Ishikawa (cell line): Measurements from ENCODE around the gene AACS.

Experiments used
- CEBPB ChIP-seq: IDR thresholded peaks from 2 replicates; pipeline ENCODE4 v1.6.1; 2012
- CREB1 ChIP-seq: IDR thresholded peaks from 2 replicates; pipeline ENCODE4 v1.6.1; 2012; ENCODE audit warnings: low read depth
- EGR1 ChIP-seq: IDR thresholded peaks from 2 replicates; pipeline ENCODE4 v1.6.1; 2012
- EP300 ChIP-seq: IDR thresholded peaks from 2 replicates; pipeline ENCODE4 v1.6.1; 2012; ENCODE audit warnings: borderline replicate concordance
- FOXM1 ChIP-seq: IDR thresholded peaks from 2 replicates; pipeline ENCODE4 v1.6.1; 2012; ENCODE audit warnings: low read depth, borderline replicate concordance
- MAX ChIP-seq: IDR thresholded peaks from 2 replicates; pipeline ENCODE4 v1.6.1; 2012
- NFIC ChIP-seq: IDR thresholded peaks from 2 replicates; pipeline ENCODE4 v1.6.1; 2012
- RAD21 ChIP-seq: IDR thresholded peaks from 2 replicates; pipeline ENCODE4 v1.6.1; 2012; ENCODE audit warnings: low read depth
- TAF1 ChIP-seq: IDR thresholded peaks from 2 replicates; pipeline ENCODE4 v1.6.1; 2012; ENCODE audit warnings: low read depth, mild to moderate bottlenecking
- TCF12 ChIP-seq: IDR thresholded peaks from 2 replicates; pipeline ENCODE4 v1.6.1; 2012; ENCODE audit warnings: low read depth
- TEAD4 ChIP-seq: IDR thresholded peaks from 2 replicates; pipeline ENCODE4 v1.6.1; 2012
- YY1 ChIP-seq: IDR thresholded peaks from 2 replicates; pipeline ENCODE4 v1.6.1; 2012; ENCODE audit warnings: low read depth
- ZBTB7A ChIP-seq: IDR thresholded peaks from 2 replicates; pipeline ENCODE4 v1.6.1; 2012; ENCODE audit warnings: low read depth
- TF ChIP-seq, protein P1 (sequence below): IDR thresholded peaks from 2 replicates; pipeline ENCODE4 v1.6.1; 2012
- TF ChIP-seq, protein P2 (sequence below): IDR thresholded peaks from 2 replicates; pipeline ENCODE4 v1.6.1; 2012; ENCODE audit warnings: low read depth, mild to moderate bottlenecking

AACS gene

DNA sequence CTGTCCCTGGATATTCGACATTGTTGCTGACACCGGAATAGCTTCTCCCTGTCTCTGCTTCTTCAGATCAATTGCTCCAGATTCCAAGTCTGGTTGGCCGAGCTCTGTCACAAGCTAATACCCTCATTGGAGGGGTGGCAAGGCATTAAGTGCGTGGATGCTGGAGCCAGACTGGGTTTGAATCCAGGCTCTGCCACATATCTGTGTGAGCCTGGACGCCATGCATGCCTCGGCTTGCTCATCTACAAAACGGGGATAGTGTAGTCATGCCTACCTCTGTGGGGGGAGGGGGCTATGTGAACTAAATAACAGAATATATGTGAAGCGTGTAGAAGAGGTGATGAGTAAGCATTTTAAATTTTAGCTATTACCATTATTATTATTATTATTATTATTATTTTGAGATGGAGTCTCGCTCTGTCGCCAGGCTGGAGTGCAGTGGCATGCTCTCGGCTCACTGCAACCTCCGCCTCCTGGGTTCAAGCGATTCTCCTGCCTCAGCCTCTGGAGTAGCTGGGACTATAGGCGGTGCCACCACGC, 97.3 kb downstream of the AACS start:
- no peak for TF ChIP-seq TAF1
- no peak for TF ChIP-seq EP300
- no peak for TF ChIP-seq NFIC
- no peak for TF ChIP-seq CEBPB

DNA sequence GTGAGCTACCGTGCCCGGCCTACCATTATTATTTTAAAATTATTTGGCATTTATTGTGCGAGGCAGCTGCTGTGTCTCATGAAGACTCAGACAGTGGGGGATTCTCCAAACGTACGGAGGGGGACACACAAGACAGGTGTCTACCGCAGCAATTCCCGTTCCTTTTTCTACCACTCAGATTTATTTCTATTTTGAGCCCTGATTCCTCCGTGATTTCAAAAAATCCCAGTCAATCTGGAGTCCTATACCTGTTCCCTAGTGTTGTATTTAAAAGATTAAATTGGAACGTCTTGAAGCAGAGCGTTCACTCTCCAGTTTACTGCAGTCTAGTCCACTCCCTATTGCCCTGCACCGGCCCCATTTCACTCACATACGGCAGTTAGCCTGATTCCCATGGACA, 97.9 kb downstream of the AACS start:
- TF ChIP-seq CEBPB (no peak), TAF1 (no peak), MAX (no peak), CREB1 (no peak), FOXM1 (no peak), RAD21 (no peak), NFIC (no peak), TEAD4 (no peak), EGR1 (no peak), ZBTB7A (no peak), TCF12 (no peak), EP300 (no peak), YY1 (no peak)
- TF ChIP-seq, protein P1, sequence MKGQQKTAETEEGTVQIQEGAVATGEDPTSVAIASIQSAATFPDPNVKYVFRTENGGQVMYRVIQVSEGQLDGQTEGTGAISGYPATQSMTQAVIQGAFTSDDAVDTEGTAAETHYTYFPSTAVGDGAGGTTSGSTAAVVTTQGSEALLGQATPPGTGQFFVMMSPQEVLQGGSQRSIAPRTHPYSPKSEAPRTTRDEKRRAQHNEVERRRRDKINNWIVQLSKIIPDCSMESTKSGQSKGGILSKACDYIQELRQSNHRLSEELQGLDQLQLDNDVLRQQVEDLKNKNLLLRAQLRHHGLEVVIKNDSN: no peak
- TF ChIP-seq, protein P2, sequence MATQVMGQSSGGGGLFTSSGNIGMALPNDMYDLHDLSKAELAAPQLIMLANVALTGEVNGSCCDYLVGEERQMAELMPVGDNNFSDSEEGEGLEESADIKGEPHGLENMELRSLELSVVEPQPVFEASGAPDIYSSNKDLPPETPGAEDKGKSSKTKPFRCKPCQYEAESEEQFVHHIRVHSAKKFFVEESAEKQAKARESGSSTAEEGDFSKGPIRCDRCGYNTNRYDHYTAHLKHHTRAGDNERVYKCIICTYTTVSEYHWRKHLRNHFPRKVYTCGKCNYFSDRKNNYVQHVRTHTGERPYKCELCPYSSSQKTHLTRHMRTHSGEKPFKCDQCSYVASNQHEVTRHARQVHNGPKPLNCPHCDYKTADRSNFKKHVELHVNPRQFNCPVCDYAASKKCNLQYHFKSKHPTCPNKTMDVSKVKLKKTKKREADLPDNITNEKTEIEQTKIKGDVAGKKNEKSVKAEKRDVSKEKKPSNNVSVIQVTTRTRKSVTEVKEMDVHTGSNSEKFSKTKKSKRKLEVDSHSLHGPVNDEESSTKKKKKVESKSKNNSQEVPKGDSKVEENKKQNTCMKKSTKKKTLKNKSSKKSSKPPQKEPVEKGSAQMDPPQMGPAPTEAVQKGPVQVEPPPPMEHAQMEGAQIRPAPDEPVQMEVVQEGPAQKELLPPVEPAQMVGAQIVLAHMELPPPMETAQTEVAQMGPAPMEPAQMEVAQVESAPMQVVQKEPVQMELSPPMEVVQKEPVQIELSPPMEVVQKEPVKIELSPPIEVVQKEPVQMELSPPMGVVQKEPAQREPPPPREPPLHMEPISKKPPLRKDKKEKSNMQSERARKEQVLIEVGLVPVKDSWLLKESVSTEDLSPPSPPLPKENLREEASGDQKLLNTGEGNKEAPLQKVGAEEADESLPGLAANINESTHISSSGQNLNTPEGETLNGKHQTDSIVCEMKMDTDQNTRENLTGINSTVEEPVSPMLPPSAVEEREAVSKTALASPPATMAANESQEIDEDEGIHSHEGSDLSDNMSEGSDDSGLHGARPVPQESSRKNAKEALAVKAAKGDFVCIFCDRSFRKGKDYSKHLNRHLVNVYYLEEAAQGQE: no peak

DNA sequence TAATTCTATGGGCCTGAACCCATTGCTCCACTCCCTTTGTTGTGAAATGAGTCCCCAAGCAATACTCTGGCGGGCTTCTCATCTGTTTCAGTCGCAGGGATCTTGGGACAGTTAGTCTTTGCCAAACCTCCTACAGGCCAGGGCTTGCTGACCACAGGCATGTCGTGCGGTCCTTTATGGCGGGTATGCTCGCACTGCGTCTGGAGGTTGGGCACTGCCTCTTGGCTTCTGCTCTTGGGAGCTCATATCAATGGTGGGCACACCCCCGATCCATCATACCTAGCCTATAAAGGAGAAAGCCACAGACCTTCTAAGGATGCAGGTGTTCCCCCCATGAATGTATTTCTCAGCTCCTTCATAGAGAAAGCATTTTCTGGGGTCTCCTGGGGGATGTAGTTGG, 99.3 kb downstream of the AACS start:
- no peak for TF ChIP-seq NFIC
- TF ChIP-seq, protein P2: no peak
- TF ChIP-seq TCF12: no peak
- TF ChIP-seq CREB1: no peak
- TF ChIP-seq TAF1: no peak
- TF ChIP-seq, protein P1: no peak
- TF ChIP-seq EGR1: no peak
- TF ChIP-seq EP300: no peak
- TF ChIP-seq YY1: no peak

DNA sequence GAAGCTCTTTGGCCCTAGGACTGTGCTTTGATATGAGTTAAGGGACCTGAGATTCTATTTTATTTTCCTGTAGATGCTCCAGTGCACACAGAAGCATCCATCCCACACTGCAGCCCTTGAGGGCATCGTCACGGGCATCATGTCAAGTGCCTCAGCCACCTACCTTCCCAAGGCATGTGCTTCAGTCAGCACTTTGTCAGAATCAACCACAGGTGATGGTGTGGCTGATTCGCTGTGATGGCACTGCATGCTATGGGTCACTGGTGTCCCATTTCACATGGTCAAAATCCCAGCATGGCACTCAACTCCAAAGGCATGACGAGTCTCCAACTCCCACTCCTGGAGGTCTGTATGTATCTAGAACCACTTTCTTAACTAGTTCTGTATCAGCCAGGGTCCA, 100.8 kb downstream of the AACS start:
- TF ChIP-seq ZBTB7A (no peak), TAF1 (no peak), EGR1 (no peak), TEAD4 (no peak), MAX (no peak), CEBPB (no peak), NFIC (no peak), EP300 (no peak), YY1 (no peak), CREB1 (no peak), RAD21 (no peak), FOXM1 (no peak)
- TF ChIP-seq, protein P2: no peak
- TF ChIP-seq, protein P1: no peak

GRCh38 chr12:125167658-125168057, 102.4 kb downstream of the AACS start:
- TF ChIP-seq FOXM1 (no peak), YY1 (no peak), NFIC (no peak), TEAD4 (no peak), TAF1 (no peak), CEBPB (no peak), ZBTB7A (no peak), EGR1 (no peak), EP300 (no peak), RAD21 (no peak)
- TF ChIP-seq, protein P2: no peak
